Stimulated activated CD4-positive, alpha-beta T cell treated with anti-CD3 and anti-CD28 coated beads, Interleukin-2, amount 100 ng/mL, for 4 hours (primary cell): ENCODE measurements around the gene BICD2.
"Not testable (repeated sequence)": the region's sequence is repeated elsewhere in the genome, so short reads cannot be mapped to it uniquely, and the experiment has no call there.

ENCODE experiments used
- DNase-seq: peaks from one replicate; pipeline ENCODE4 v3.0.0-alpha.2; 2020; ENCODE audit warnings: low read depth

Gene BICD2

GRCh38 chr9:92770360-92770995, 5.8 kb upstream of the BICD2 start:
- DNase-seq = no peak

GRCh38 chr9:92769990-92770359, 5.3 kb upstream of the BICD2 start:
- DNase-seq = no peak

- no peak for DNase-seq
Measured at GRCh38 chr9:92769286-92769685, 4.7 kb upstream of the BICD2 start.

- DNase-seq = not testable (repeated sequence)
Measured at GRCh38 chr9:92768816-92769215, 4.2 kb upstream of the BICD2 start.

- DNase-seq = no peak
Measured at GRCh38 chr9:92767066-92768054, 2.7 kb upstream of the BICD2 start.

GRCh38 chr9:92764988-92765936, 629 bp upstream of the BICD2 start:
- DNase-seq = peak; percentile 95

GRCh38 chr9:92763721-92764380, 782 bp downstream of the BICD2 start:
- DNase-seq = no peak

GRCh38 chr9:92762781-92763708, 1.6 kb downstream of the BICD2 start:
- DNase-seq = no peak

GRCh38 chr9:92762196-92762595, 2.4 kb downstream of the BICD2 start:
- no peak for DNase-seq

- no peak for DNase-seq
Measured at GRCh38 chr9:92761686-92762085, 2.9 kb downstream of the BICD2 start.

GRCh38 chr9:92760494-92760893, 4.1 kb downstream of the BICD2 start:
- DNase-seq = no peak

GRCh38 chr9:92760070-92760469, 4.6 kb downstream of the BICD2 start:
- no peak for DNase-seq

- no peak for DNase-seq
Measured at GRCh38 chr9:92759446-92759845, 5.2 kb downstream of the BICD2 start.

- DNase-seq = no peak
Measured at GRCh38 chr9:92756792-92757191, 7.8 kb downstream of the BICD2 start.

- DNase-seq = no peak
Measured at GRCh38 chr9:92754091-92754745, 10.4 kb downstream of the BICD2 start.

- no peak for DNase-seq
Measured at GRCh38 chr9:92752812-92753404, 11.7 kb downstream of the BICD2 start.

GRCh38 chr9:92749934-92750315, 14.7 kb downstream of the BICD2 start:
- DNase-seq = no peak

- DNase-seq = no peak
Measured at GRCh38 chr9:92749071-92749933, 15.3 kb downstream of the BICD2 start.

- DNase-seq = no peak
Measured at GRCh38 chr9:92748233-92748497, 16.5 kb downstream of the BICD2 start.
